GM12864 (cell line): ENCODE measurements around the gene SIGLEC7.

Experiments
- DNase-seq: peaks from one replicate; pipeline ENCODE4 v3.0.0-alpha.2; 2011; ENCODE audit warnings: low read depth
- H3K4me3 ChIP-seq: 2 replicates; pipeline ENCODE4 v1.5.1; 2011; ENCODE audit warnings: mild to moderate bottlenecking, low read depth, low read length, control low read depth
- TF ChIP-seq, protein P1 (sequence below): IDR thresholded peaks from 2 replicates; pipeline ENCODE4 v1.5.1; 2011; ENCODE audit warnings: low read depth, mild to moderate bottlenecking, moderate library complexity, low read length, control low read depth, inconsistent platforms; ENCODE audit errors: missing control alignments

Gene SIGLEC7

DNA sequence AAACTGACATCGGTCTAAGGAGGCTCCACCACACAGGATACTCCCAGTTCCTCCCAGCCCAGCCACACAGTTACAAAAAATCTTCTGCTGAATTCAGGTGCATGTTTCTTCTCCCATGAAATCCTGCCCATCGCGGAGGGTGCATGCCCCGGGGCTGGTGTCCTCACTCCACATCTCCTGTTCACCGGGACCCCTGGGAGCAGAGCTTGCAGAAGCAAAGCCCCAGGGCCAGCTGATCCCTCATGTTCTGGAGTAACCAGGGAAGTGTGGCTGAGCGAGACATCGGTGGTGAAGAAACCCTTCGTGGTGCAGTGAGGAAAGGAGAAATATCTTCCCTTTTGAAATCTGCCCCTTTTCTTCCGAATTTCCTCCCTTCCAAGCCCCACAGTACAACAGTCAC, 18.3 kb upstream of the SIGLEC7 start:
- H3K4me3 ChIP-seq = no peak overlapping the region
- no peak for DNase-seq
- TF ChIP-seq, protein P1, sequence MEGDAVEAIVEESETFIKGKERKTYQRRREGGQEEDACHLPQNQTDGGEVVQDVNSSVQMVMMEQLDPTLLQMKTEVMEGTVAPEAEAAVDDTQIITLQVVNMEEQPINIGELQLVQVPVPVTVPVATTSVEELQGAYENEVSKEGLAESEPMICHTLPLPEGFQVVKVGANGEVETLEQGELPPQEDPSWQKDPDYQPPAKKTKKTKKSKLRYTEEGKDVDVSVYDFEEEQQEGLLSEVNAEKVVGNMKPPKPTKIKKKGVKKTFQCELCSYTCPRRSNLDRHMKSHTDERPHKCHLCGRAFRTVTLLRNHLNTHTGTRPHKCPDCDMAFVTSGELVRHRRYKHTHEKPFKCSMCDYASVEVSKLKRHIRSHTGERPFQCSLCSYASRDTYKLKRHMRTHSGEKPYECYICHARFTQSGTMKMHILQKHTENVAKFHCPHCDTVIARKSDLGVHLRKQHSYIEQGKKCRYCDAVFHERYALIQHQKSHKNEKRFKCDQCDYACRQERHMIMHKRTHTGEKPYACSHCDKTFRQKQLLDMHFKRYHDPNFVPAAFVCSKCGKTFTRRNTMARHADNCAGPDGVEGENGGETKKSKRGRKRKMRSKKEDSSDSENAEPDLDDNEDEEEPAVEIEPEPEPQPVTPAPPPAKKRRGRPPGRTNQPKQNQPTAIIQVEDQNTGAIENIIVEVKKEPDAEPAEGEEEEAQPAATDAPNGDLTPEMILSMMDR = no peak

DNA sequence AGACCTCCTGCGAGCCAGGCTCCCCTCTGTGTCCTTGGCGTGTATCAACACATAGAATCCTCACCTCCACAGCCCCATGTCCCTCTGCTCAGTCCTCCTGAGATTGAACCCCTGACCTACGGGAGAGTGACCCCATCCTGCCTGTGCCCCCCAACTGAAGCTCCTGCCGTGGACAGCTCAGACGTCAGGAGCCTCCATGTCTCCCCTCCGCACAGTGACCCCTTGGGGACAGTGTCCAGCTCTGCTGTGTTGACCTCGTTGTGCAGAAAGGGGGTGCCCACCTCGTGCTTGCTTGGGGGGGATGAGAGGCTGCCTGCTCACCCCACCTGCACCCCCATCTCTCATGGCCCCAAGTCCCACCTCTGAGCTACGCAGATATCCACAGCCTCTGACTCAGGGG, 17.9 kb upstream of the SIGLEC7 start:
- TF ChIP-seq, protein P1 = no peak
- no peak overlapping the region for H3K4me3 ChIP-seq
- DNase-seq = no peak

DNA sequence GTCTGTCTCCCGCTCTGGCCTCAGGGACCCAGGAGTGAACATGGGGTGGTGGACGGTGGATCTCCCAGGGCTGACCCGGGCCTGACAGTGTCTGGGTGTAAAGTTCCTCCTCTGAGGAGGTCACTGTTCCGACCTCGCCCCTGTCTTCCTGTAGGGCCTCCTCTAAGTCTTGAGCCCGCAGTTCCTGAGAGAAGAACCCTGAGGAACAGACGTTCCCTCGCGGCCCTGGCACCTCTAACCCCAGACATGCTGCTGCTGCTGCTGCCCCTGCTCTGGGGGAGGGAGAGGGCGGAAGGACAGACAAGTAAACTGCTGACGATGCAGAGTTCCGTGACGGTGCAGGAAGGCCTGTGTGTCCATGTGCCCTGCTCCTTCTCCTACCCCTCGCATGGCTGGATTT, 17.4 kb upstream of the SIGLEC7 start, which contains the start of gene SIGLEC9:
Gene SIGLEC9, plus strand, starts transcription at position 178 of the 400 bp plus-strand sequence. Its CDS starts 69 bp downstream, at position 247.
- DNase-seq = no peak
- no peak within 1 kb of the TSS for H3K4me3 ChIP-seq
- TF ChIP-seq, protein P1 = no peak

DNA sequence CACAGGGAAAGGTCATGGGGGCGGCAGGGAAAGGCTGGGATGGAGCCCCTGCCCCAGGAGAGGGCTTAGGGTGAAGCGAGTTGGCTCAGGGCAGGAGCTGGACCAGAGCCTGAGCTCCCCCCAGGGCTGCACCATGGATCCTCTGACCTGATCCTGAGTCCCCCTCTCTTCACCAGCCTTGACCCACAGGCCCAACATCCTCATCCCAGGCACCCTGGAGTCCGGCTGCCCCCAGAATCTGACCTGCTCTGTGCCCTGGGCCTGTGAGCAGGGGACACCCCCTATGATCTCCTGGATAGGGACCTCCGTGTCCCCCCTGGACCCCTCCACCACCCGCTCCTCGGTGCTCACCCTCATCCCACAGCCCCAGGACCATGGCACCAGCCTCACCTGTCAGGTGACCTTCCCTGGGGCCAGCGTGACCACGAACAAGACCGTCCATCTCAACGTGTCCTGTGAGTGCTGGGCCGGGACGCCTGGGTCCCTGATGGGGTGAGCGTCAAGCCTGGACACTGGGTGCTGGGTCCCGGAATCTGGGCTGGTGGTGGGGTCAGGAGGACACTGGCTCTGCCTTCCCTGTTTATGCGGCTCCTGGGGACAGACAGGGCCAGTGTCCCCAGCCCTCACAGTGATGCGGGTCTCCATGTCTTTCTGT, 16.6 kb upstream of the SIGLEC7 start:
- DNase-seq = no peak
- TF ChIP-seq, protein P1 = no peak
- no peak overlapping the region for H3K4me3 ChIP-seq

DNA sequence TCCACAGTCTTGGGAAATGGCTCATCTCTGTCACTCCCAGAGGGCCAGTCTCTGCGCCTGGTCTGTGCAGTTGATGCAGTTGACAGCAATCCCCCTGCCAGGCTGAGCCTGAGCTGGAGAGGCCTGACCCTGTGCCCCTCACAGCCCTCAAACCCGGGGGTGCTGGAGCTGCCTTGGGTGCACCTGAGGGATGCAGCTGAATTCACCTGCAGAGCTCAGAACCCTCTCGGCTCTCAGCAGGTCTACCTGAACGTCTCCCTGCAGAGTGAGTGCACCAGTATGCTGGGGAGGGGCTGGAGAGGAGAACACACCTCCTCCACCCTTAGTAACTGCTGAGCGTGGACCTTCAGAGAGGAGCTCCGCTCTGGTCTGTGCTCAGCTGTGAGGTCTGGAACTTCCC, 15.1 kb upstream of the SIGLEC7 start:
- no peak for DNase-seq
- TF ChIP-seq, protein P1 = no peak
- H3K4me3 ChIP-seq = no peak overlapping the region

DNA sequence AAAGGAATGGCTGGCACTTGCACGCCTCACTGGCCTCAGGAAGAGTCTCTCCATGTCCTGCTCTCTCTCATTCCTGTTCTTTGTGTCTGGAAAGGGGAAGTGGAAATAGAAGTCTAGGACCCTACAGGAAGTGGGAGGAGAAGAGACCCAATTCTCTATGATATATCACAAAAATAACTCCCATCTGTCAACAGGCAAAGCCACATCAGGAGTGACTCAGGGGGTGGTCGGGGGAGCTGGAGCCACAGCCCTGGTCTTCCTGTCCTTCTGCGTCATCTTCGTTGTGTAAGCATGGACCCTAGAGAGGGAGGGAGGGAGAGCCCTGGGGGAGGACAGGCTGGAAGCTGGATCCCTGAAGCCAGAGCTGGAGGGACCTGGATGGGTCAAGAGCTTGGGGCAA, 14.3 kb upstream of the SIGLEC7 start:
- no peak for DNase-seq
- TF ChIP-seq, protein P1 = no peak
- no peak overlapping the region for H3K4me3 ChIP-seq

DNA sequence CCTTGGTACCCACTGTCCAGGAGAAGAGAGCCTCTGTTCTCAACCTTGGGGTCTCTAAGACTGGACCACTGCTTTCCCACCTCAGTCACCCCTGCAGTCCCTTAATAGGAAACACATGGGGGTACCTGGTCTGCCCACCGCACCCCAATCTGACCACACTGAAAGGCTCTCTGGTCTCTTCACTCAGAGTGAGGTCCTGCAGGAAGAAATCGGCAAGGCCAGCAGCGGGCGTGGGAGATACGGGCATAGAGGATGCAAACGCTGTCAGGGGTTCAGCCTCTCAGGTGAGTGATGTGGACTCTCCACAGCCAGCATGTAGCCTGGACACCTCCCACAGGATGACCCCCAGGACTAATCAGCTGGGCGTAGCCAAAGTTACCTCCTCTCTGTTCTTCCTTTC, 13.9 kb upstream of the SIGLEC7 start:
- TF ChIP-seq, protein P1 = no peak
- DNase-seq = no peak
- H3K4me3 ChIP-seq = no peak overlapping the region
